Esophagus (tissue), 2 donors: ENCODE results near the gene BPHL. TPM values are rescaled to one million over a fixed set of nuclear protein-coding genes. Genes with fewer than 3 reads are reported as not detected.
"Not testable (repeated sequence)": the region's sequence is repeated elsewhere in the genome, so short reads cannot be mapped to it uniquely, and the experiment has no call there.

Experiments
- H3K27ac ChIP-seq, 2 donors: one replicate each; pipeline ENCODE4 v1.5.1; 2013; ENCODE audit warnings: low read depth in 2 of 2, mild to moderate bottlenecking in 2 of 2, inconsistent platforms in 1 of 2, low read length in 1 of 2, moderate library complexity in 1 of 2
- H3K27me3 ChIP-seq, 2 donors: one replicate each; pipeline ENCODE4 v1.6.1; 2013; ENCODE audit warnings: low read length in 2 of 2, control low read depth in 1 of 2, mild to moderate bottlenecking in 1 of 2; ENCODE audit not compliant: insufficient read depth in 2 of 2, control insufficient read depth in 1 of 2
- H3K36me3 ChIP-seq, 2 donors: one replicate each; pipeline ENCODE4 v1.6.1; 2013; ENCODE audit warnings: low read length in 1 of 2; ENCODE audit not compliant: control insufficient read depth in 2 of 2, insufficient read depth in 2 of 2
- H3K4me1 ChIP-seq, 2 donors: one replicate each; pipeline ENCODE4 v1.6.1; 2013; ENCODE audit warnings: low read length in 1 of 2; ENCODE audit not compliant: control insufficient read depth in 2 of 2, insufficient read depth in 2 of 2
- H3K4me3 ChIP-seq, 2 donors: one replicate each; pipeline ENCODE4 v1.5.1; 2013; ENCODE audit warnings: low read length in 2 of 2, mild to moderate bottlenecking in 2 of 2, low read depth in 1 of 2, moderate library complexity in 1 of 2
- H3K9me3 ChIP-seq, 2 donors: one replicate each; pipeline ENCODE4 v1.6.1; 2013; ENCODE audit warnings: mild to moderate bottlenecking in 2 of 2, low read depth in 1 of 2, low read length in 1 of 2, moderate library complexity in 1 of 2; ENCODE audit not compliant: control insufficient read depth in 2 of 2, insufficient read depth in 1 of 2
- WGBS, 2 donors: extraction: QIAGEN DNeasy Blood & Tissue Kit; methylation state at CpG; one replicate each; pipeline ENCODE4 v1.1.7; 2013; 5-methylcytosine and 5-hydroxymethylcytosine counted together
- polyA plus RNA-seq, 2 donors: library from polyadenylated mRNA; stranded (reverse); fragments of 200-250 nt; gene quantifications; one replicate each; pipeline ENCODE4 v1.2.3, GENCODE V29; 2013
- donor health status: healthy with polysubstance abuse.
- donor health status: Bipolar disorder and iron deficiency.

Gene BPHL
- polyA plus RNA-seq, 2 donors: 12.5 to 13.2 TPM

GRCh38 chr6:3172789-3173188, 54.3 kb downstream of the BPHL start:
- not testable (repeated sequence) for H3K27ac ChIP-seq, H3K9me3 ChIP-seq, H3K27me3 ChIP-seq, H3K36me3 ChIP-seq, H3K4me1 ChIP-seq, H3K4me3 ChIP-seq
- 87 to 88% methylated on average over 4 of the region's 4 CpGs for whole genome bisulfite sequencing, 2 donors

- not testable (repeated sequence) for H3K27me3 ChIP-seq, H3K36me3 ChIP-seq, H3K27ac ChIP-seq, H3K4me1 ChIP-seq, H3K9me3 ChIP-seq, H3K4me3 ChIP-seq
- WGBS, 2 donors: 92 to 94% methylated on average over 11 of the region's 11 CpGs
Observed at GRCh38 chr6:3173636-3174089, 55.2 kb downstream of the BPHL start.

GRCh38 chr6:3175715-3176402, 57.3 kb downstream of the BPHL start:
- 71 to 77% methylated on average over 11 of the region's 11 CpGs for WGBS, 2 donors

DNA sequence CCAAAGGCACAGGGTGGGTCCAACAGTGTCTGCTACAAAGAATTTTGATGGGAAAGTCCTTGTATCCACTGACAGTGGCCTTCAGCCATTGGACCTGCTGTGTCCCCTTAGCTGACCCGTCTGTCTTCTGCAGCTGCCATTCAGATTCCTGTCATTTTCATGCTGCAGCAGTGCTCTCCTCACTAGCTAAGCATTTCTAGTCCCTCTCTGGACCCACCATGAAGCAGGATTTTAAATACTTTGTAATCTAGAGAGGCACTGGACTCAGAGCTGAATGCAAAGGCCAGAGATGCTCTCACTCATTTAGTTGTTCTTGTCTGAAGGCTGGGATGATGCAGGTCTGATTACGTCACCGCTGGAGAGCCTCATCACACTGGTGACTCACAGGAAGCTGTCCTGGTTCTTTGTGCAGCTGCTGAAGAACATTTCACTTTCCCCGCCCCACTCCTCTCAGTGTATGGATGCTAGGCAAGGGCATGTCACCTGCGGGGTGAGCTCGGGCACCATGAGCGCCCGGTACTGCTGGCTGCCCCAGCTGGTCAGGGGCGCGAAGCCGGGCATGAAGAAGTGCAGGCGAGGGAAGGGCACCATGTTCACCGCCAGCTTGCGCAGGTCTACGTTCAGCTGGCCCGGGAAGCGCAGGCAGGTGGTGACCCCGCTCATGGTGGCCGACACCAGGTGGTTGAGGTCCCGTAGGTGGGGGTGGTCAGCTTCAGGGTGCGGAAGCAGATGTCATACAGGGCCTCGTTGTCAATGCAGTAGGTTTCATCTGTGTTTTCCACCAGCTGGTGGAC, 58.2 kb downstream of the BPHL start:
- Histone ChIP-seq H3K4me3 (no peak overlapping the region), H3K27me3 (no peaks in the 10 kb centered on the region), H3K27ac (peak overlapping the region in 1 of 2 donors; percentile 10), H3K36me3 (no peaks in the 10 kb centered on the region), H3K9me3 (no peaks in the 10 kb centered on the region), H3K4me1 (no peaks in the 10 kb centered on the region)
- WGBS, 2 donors: 85 to 86% methylated on average over 22 of the region's 22 CpGs

More at GRCh38 chr6:3175715-3176402, 57.3 kb downstream of the BPHL start:
- Histone ChIP-seq H3K4me3 (no peak overlapping the region), H3K27me3 (no peaks in the 10 kb centered on the region), H3K27ac (no peak overlapping the region), H3K9me3 (no peaks in the 10 kb centered on the region), H3K36me3 (no peaks in the 10 kb centered on the region), H3K4me1 (no peaks in the 10 kb centered on the region)

DNA sequence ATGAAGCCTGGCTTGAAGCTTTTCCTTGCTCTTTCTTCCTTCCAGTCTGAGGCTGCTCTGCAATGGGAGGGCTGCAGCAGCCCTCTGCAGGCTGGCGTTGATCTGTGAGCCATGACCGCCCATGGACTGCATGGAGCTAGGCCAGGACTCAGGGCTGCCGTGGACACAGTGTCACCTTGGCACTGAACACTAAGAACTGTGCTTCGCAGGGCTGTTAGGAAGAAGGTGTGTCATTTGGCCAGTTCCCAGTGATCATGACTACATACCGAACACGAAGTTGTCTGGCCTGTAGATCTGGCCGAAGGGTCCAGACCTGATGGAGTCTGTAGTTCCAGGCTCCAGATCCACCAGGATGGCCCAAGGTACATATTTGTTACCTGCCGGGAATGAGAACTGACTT, 60.2 kb downstream of the BPHL start:
- H3K27ac ChIP-seq: peak overlapping the region in 1 of 2 donors; percentile 55
- 46 to 57% methylated on average over 7 to 8 of the region's 8 CpGs for WGBS, 2 donors
- H3K9me3 ChIP-seq: not testable (repeated sequence)

DNA sequence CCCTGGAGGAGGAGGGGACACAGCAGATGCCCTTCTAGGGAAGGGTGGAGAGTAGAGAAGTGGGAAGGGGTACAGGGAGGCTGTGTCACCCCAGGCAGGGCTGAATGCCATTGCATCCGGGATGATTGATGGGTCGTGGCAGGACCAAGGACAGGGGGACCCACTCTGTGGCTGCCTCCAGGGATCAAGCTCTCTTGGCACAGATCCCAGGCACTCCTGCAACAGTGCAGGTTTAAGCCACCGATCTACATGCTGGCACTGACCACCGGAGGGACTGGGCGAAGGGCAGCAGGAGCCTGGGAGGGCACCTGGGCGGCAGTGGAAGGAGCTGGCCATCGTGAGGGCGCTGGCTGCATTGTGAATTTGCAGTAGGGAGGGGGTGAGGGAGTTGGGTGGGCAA, 61.4 kb downstream of the BPHL start:
- H3K27me3 ChIP-seq, H3K9me3 ChIP-seq, H3K36me3 ChIP-seq, H3K27ac ChIP-seq, H3K4me1 ChIP-seq, H3K4me3 ChIP-seq: not testable (repeated sequence)
- 65 to 71% methylated on average over 4 to 5 of the region's 8 CpGs for WGBS, 2 donors

More for the DNA sequence above, 60.2 kb downstream of the BPHL start:
- not testable (repeated sequence) for H3K36me3 ChIP-seq, H3K4me1 ChIP-seq, H3K27me3 ChIP-seq, H3K4me3 ChIP-seq

DNA sequence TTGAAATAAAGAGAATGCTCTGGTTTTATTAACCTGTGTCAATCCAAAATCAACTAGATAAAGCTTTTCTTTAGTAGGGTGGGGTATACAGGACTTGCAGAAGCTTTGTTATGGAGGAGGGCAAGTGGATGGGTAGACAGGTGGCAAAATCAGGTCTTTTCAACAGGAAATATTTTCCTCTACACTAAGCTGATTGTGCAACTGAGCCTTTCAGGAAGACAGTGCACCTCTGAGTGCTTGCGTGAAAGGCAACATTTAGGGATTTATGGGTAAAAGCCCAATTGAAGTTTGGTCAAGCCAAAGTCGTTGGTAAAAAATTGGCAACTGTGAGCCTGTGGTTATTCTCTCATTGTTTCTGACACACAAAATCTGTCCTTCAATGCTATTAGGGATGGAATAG, 62.6 kb downstream of the BPHL start:
- no peak overlapping the region for H3K27ac ChIP-seq
- H3K9me3 ChIP-seq: no peaks in the 10 kb centered on the region
- no peaks in the 10 kb centered on the region for H3K4me1 ChIP-seq
- no peak overlapping the region for H3K4me3 ChIP-seq
- no peaks in the 10 kb centered on the region for H3K36me3 ChIP-seq
- no peaks in the 10 kb centered on the region for H3K27me3 ChIP-seq
- 77 to 78% methylated on average over 2 of the region's 2 CpGs for WGBS, 2 donors

DNA sequence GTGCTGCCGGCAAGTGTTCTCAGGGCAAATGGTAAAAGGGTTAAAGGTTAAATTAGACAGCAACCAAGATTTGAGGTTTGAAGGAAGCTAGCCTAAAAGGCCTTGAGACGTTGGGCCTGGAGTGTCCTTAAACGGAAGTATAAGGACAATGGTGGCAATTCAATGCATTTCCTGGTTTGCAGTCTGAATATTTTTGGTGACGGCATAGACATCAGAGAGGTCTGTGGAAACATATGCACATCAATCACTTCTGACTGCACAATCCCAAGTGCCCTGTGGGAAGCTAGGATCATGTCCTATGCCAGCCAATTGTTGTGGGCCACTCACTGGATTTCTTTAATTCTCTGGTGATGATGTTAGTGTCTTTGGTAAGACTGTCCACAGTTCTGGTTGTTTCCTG, 64.6 kb downstream of the BPHL start:
- no peaks in the 10 kb centered on the region for H3K4me1 ChIP-seq
- H3K4me3 ChIP-seq: no peak overlapping the region
- WGBS, 2 donors: 83 to 88% methylated on average over 4 of the region's 4 CpGs
- H3K36me3 ChIP-seq: no peaks in the 10 kb centered on the region
- no peak overlapping the region for H3K27ac ChIP-seq
- H3K27me3 ChIP-seq: no peaks in the 10 kb centered on the region
- no peaks in the 10 kb centered on the region for H3K9me3 ChIP-seq

DNA sequence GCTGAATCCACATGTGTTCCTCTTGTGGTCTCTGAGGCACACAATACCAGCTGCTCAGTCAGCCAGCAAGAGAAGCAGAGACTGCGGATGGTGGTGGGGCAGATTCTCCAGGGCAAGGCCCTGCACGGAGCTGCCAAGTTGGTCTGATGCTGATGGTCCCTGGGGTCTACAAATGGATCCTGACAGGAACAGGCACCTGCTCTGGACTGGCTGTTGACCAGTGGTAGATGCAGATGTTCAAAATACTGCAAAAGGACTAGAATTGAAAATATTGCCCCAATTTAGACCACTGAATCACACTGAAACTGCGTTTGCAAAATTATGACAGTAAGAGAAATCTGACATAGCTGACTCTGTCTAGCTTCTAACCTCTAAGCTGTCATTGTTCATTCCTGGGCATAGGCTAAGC, 68.5 kb downstream of the BPHL start:
- Histone ChIP-seq H3K27ac (no peak overlapping the region), H3K27me3 (no peaks in the 10 kb centered on the region), H3K36me3 (no peaks in the 10 kb centered on the region), H3K9me3 (no peaks in the 10 kb centered on the region), H3K4me3 (no peak overlapping the region), H3K4me1 (no peaks in the 10 kb centered on the region)
- 94 to 97% methylated on average over 3 of the region's 3 CpGs for WGBS, 2 donors

DNA sequence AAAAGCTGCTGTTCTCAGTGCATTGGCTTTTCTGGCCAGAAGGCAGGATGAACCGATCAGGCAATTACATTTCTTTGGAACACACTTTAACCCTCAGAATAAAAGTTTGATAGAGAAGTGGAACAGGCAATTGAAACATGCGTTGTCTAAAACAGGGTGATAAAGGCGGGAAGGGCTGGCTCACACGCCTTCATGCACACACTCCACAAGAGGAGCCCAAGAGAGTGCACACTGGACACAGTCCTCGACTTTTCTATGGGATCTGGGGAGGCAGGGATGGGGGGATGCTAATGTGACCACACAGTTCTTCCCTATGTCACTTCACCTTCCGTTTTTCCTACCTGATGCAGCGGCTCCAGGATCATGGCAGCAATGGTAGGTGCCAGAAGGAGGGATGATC, 69.8 kb downstream of the BPHL start:
- H3K4me1 ChIP-seq: no peaks in the 10 kb centered on the region
- H3K4me3 ChIP-seq: no peak overlapping the region
- WGBS, 2 donors: 85 to 87% methylated on average over 7 of the region's 7 CpGs

More for the DNA sequence above, 69.8 kb downstream of the BPHL start:
- H3K9me3 ChIP-seq: no peaks in the 10 kb centered on the region
- no peak overlapping the region for H3K27ac ChIP-seq
- no peaks in the 10 kb centered on the region for H3K27me3 ChIP-seq
- no peaks in the 10 kb centered on the region for H3K36me3 ChIP-seq
